Keratinocyte (primary cell): ENCODE data around the gene PCARE.

Source experiments
- CTCF ChIP-seq, 3 experiments: IDR thresholded peaks in 1 of 3; conservative IDR thresholded peaks in 1 of 3; optimal IDR thresholded peaks in 1 of 3; 2 replicates in 2 of 3; 3 replicates in 1 of 3; pipeline versions ENCODE3 to v1.5.1; 2011; ENCODE audit warnings: low read length in 3 of 3, mild to moderate bottlenecking in 3 of 3, moderate library complexity in 2 of 3, control low read depth in 1 of 3, inconsistent platforms in 1 of 3; ENCODE audit not compliant: insufficient read depth in 2 of 3; ENCODE audit errors: extremely low read depth in 1 of 3
- EZH2 ChIP-seq: IDR thresholded peaks from one replicate; pipeline ENCODE4 v1.6.1; 2012; ENCODE audit warnings: inconsistent platforms, mild to moderate bottlenecking, low read length, moderate library complexity

- TF ChIP-seq CTCF (optimal IDR thresholded peaks at IDR 0.05 in 1 of 3, IDR thresholded peaks at IDR 0.05 in 1 of 3, conservative IDR thresholded peaks at IDR 0.05 in 1 of 3; ENCODE audit: extremely low read depth in 1 of 3, insufficient read depth in 2 of 3, low read length in 3 of 3) (no peak), EZH2 (no peak)
Observed at GRCh38 chr2:29062371-29062770, 12.0 kb downstream of the PCARE start.
